ENCODE results near the gene DHX32.
A peak's percentile ranks its signal among the peaks of the same experiment; 100 is the strongest.

Gene DHX32

GRCh38 chr10:125846894-125847293, 34.2 kb downstream of the DHX32 start:
- DNase-seq: no peak

- DNase-seq: no peak
Observed at GRCh38 chr10:125845617-125846016, 35.5 kb downstream of the DHX32 start.

- DNase-seq: no peak
Observed at GRCh38 chr10:125844751-125845221, 36.3 kb downstream of the DHX32 start.

- no peak for DNase-seq
Observed at GRCh38 chr10:125843603-125844329, 37.3 kb downstream of the DHX32 start.

GRCh38 chr10:125840955-125841354, 40.1 kb downstream of the DHX32 start:
- no peak for DNase-seq

GRCh38 chr10:125840406-125840805, 40.7 kb downstream of the DHX32 start:
- DNase-seq: no peak

GRCh38 chr10:125838802-125839575, 42.1 kb downstream of the DHX32 start:
- DNase-seq: no peak

- no peak for DNase-seq
Observed at GRCh38 chr10:125836746-125837145, 44.3 kb downstream of the DHX32 start.

GRCh38 chr10:125828311-125828710, 52.8 kb downstream of the DHX32 start:
- no peak for DNase-seq

- no peak for DNase-seq
Observed at GRCh38 chr10:125827133-125827532, 54.0 kb downstream of the DHX32 start.

GRCh38 chr10:125824736-125825135, 56.4 kb downstream of the DHX32 start:
- no peak for DNase-seq

- DNase-seq: no peak
Observed at GRCh38 chr10:125823663-125824251, 57.3 kb downstream of the DHX32 start.

- DNase-seq: peak; percentile 66
Observed at GRCh38 chr10:125822878-125823662, 58.0 kb downstream of the DHX32 start, which contains the start of the genes BCCIP and UROS. Gene BCCIP (plus strand): TSS chr10:125823546. CDS start chr10:125823558, 12 bp downstream. Gene UROS (minus strand): TSS chr10:125823258. CDS start chr10:125816499, 6,759 bp downstream.

GRCh38 chr10:125820701-125821100, 60.4 kb downstream of the DHX32 start:
- DNase-seq: no peak

GRCh38 chr10:125817337-125817946, 63.6 kb downstream of the DHX32 start:
- DNase-seq: no peak

- DNase-seq: no peak
Observed at GRCh38 chr10:125816548-125816947, 64.5 kb downstream of the DHX32 start.

GRCh38 chr10:125815764-125816163, 65.3 kb downstream of the DHX32 start:
- DNase-seq: no peak

- DNase-seq: no peak
Observed at GRCh38 chr10:125812128-125812750, 68.9 kb downstream of the DHX32 start.

GRCh38 chr10:125811251-125811650, 69.8 kb downstream of the DHX32 start:
- no peak for DNase-seq

GRCh38 chr10:125808047-125808446, 73.0 kb downstream of the DHX32 start:
- DNase-seq: no peak

- no peak for DNase-seq
Observed at GRCh38 chr10:125802739-125803138, 78.4 kb downstream of the DHX32 start.

GRCh38 chr10:125802131-125802530, 79.0 kb downstream of the DHX32 start:
- DNase-seq: no peak

Data from NCI-H774 (cell line).